ENCODE results near the gene MACF1.
A peak's percentile ranks its signal among the peaks of the same experiment; 100 is the strongest.

MACF1 gene

GRCh38 chr1:39359028-39359570 lies 154.6 kb downstream of the MACF1 start:
- DNase-seq (ENCODE audit: low spot score), result no peak

- DNase-seq (ENCODE audit: low spot score), result no peak
Measured at GRCh38 chr1:39360731-39361130, 156.2 kb downstream of the MACF1 start.

GRCh38 chr1:39361446-39361845 lies 157.0 kb downstream of the MACF1 start:
- no peak for DNase-seq (ENCODE audit: low spot score)

- DNase-seq (ENCODE audit: low spot score), result no peak
Measured at GRCh38 chr1:39363267-39363666, 158.8 kb downstream of the MACF1 start.

GRCh38 chr1:39368045-39368444 lies 163.6 kb downstream of the MACF1 start:
- no peak for DNase-seq (ENCODE audit: low spot score)

GRCh38 chr1:39369565-39369964 lies 165.1 kb downstream of the MACF1 start:
- DNase-seq (ENCODE audit: low spot score), result no peak

GRCh38 chr1:39370602-39371001 lies 166.1 kb downstream of the MACF1 start:
- no peak for DNase-seq (ENCODE audit: low spot score)

GRCh38 chr1:39372105-39372504 lies 167.6 kb downstream of the MACF1 start:
- DNase-seq (ENCODE audit: low spot score), result no peak

- no peak for DNase-seq (ENCODE audit: low spot score)
Measured at GRCh38 chr1:39376656-39377055, 172.2 kb downstream of the MACF1 start.

GRCh38 chr1:39378377-39378776 lies 173.9 kb downstream of the MACF1 start:
- DNase-seq (ENCODE audit: low spot score), result no peak

- DNase-seq (ENCODE audit: low spot score), result no peak
Measured at GRCh38 chr1:39379187-39379586, 174.7 kb downstream of the MACF1 start.

GRCh38 chr1:39380036-39380435 lies 175.5 kb downstream of the MACF1 start:
- DNase-seq (ENCODE audit: low spot score), result no peak

- DNase-seq (ENCODE audit: low spot score), result no peak
Measured at GRCh38 chr1:39381839-39382238, 177.3 kb downstream of the MACF1 start.

GRCh38 chr1:39384305-39384704 lies 179.8 kb downstream of the MACF1 start:
- no peak for DNase-seq (ENCODE audit: low spot score)

GRCh38 chr1:39385067-39385988 lies 180.8 kb downstream of the MACF1 start:
- DNase-seq (ENCODE audit: low spot score), result no peak

GRCh38 chr1:39386997-39387396 lies 182.5 kb downstream of the MACF1 start:
- no peak for DNase-seq (ENCODE audit: low spot score)

- no peak for DNase-seq (ENCODE audit: low spot score)
Measured at GRCh38 chr1:39387452-39387851, 183.0 kb downstream of the MACF1 start.

- peak; percentile 81 for DNase-seq (ENCODE audit: low spot score)
Measured at GRCh38 chr1:39391691-39392679, 187.5 kb downstream of the MACF1 start.

- DNase-seq (ENCODE audit: low spot score), result no peak
Measured at GRCh38 chr1:39392851-39393573, 188.5 kb downstream of the MACF1 start.

GRCh38 chr1:39393645-39394044 lies 189.2 kb downstream of the MACF1 start:
- no peak for DNase-seq (ENCODE audit: low spot score)

GRCh38 chr1:39394059-39394458 lies 189.6 kb downstream of the MACF1 start:
- DNase-seq (ENCODE audit: low spot score), result no peak

GRCh38 chr1:39394598-39394997 lies 190.1 kb downstream of the MACF1 start:
- no peak for DNase-seq (ENCODE audit: low spot score)

Data from globus pallidus (tissue), 1 donor.